H9 (cell line): ENCODE measurements around the gene MYH4. TPM values are rescaled to one million over a fixed set of nuclear protein-coding genes. Genes with fewer than 3 reads are reported as not detected.

Experiments used
- DNase-seq: peaks from one replicate; pipeline ENCODE4 v3.0.0-alpha.2; 2017
- H2AFZ ChIP-seq: one replicate; pipeline ENCODE4 v1.6.1; 2013; ENCODE audit warnings: mild to moderate bottlenecking, low read length, control low read depth, moderate library complexity
- H2AK5ac ChIP-seq: 2 replicates; pipeline ENCODE4 v1.6.1; 2013; ENCODE audit warnings: low read length, control low read depth, mixed read lengths; ENCODE audit not compliant: insufficient read length
- H2BK120ac ChIP-seq: one replicate; pipeline ENCODE4 v1.6.1; 2013; ENCODE audit warnings: low read depth, mild to moderate bottlenecking, low read length, control low read depth, inconsistent platforms; ENCODE audit not compliant: poor library complexity, severe bottlenecking
- H2BK12ac ChIP-seq: 2 replicates; pipeline ENCODE4 v1.6.1; 2013; ENCODE audit warnings: low read length, control low read depth, mixed read lengths, low read depth; ENCODE audit not compliant: insufficient read length
- H2BK15ac ChIP-seq: 2 replicates; pipeline ENCODE4 v1.6.1; 2013; ENCODE audit warnings: low read depth, low read length, control low read depth
- H2BK20ac ChIP-seq: one replicate; pipeline ENCODE4 v1.6.1; 2013; ENCODE audit warnings: low read depth, mild to moderate bottlenecking, low read length, control low read depth, inconsistent platforms; ENCODE audit not compliant: poor library complexity, severe bottlenecking
- H2BK5ac ChIP-seq: 2 replicates; pipeline ENCODE4 v1.6.1; 2013; ENCODE audit warnings: low read length, control low read depth, mixed read lengths; ENCODE audit not compliant: insufficient read length
- H3K14ac ChIP-seq: 2 replicates; pipeline ENCODE4 v1.6.1; 2013; ENCODE audit warnings: low read length, control low read depth; ENCODE audit not compliant: insufficient read depth
- H3K18ac ChIP-seq: 2 replicates; pipeline ENCODE4 v1.6.1; 2013; ENCODE audit warnings: low read depth, mild to moderate bottlenecking, mixed read lengths, low read length, control low read depth; ENCODE audit not compliant: insufficient read length
- H3K23ac ChIP-seq: 2 replicates; pipeline ENCODE4 v1.6.1; 2013; ENCODE audit warnings: low read length, control low read depth, mixed read lengths, low read depth; ENCODE audit not compliant: insufficient read length
- H3K23me2 ChIP-seq: 2 replicates; pipeline ENCODE4 v1.6.1; 2013; ENCODE audit warnings: low read depth, mild to moderate bottlenecking, mixed read lengths, low read length, control low read depth; ENCODE audit not compliant: insufficient read length, poor library complexity, severe bottlenecking
- H3K27ac ChIP-seq: 2 replicates; pipeline ENCODE4 v1.5.1; 2013; ENCODE audit warnings: low read length, control low read depth, mixed read lengths, low read depth; ENCODE audit not compliant: insufficient read length
- H3K27me3 ChIP-seq: 2 replicates; pipeline ENCODE4 v1.6.1; 2013; ENCODE audit warnings: low read length, control low read depth, inconsistent platforms; ENCODE audit not compliant: insufficient read depth
- H3K4ac ChIP-seq: 2 replicates; pipeline ENCODE4 v1.6.1; 2013; ENCODE audit warnings: low read depth, mild to moderate bottlenecking, control low read depth, inconsistent platforms, low read length, moderate library complexity
- H3K4me1 ChIP-seq: 2 replicates; pipeline ENCODE4 v1.6.1; 2013; ENCODE audit warnings: low read length, control low read depth, inconsistent platforms; ENCODE audit not compliant: insufficient read depth
- H3K4me2 ChIP-seq: 2 replicates; pipeline ENCODE4 v1.6.1; 2013; ENCODE audit warnings: low read length, control low read depth, mixed read lengths; ENCODE audit not compliant: insufficient read length, insufficient read depth
- H3K56ac ChIP-seq: 2 replicates; pipeline ENCODE4 v1.6.1; 2013; ENCODE audit warnings: low read depth, mild to moderate bottlenecking, mixed read lengths, low read length, control low read depth; ENCODE audit not compliant: insufficient read length
- H3K79me1 ChIP-seq: 2 replicates; pipeline ENCODE4 v1.6.1; 2013; ENCODE audit warnings: low read depth, mild to moderate bottlenecking, moderate library complexity, low read length, control low read depth, inconsistent platforms; ENCODE audit not compliant: insufficient read depth, poor library complexity, severe bottlenecking
- H3K79me2 ChIP-seq: 2 replicates; pipeline ENCODE4 v1.6.1; 2013; ENCODE audit warnings: low read length, control low read depth, inconsistent platforms; ENCODE audit not compliant: insufficient read depth
- H3K9ac ChIP-seq: 2 replicates; pipeline ENCODE4 v1.6.1; 2013; ENCODE audit warnings: low read length, control low read depth, mixed read lengths; ENCODE audit not compliant: insufficient read length; ENCODE audit errors: extremely low read depth
- H3K9me3 ChIP-seq: one replicate; pipeline ENCODE4 v1.6.1; 2013; ENCODE audit warnings: low read depth, low read length, inconsistent platforms; ENCODE audit not compliant: control insufficient read depth
- H3T11ph ChIP-seq: one replicate; pipeline ENCODE4 v1.6.1; 2013; ENCODE audit warnings: mild to moderate bottlenecking, low read length, control low read depth, inconsistent platforms
- H4K20me1 ChIP-seq: one replicate; pipeline ENCODE4 v1.6.1; 2013; ENCODE audit not compliant: control insufficient read depth, insufficient read length, insufficient read depth
- H4K5ac ChIP-seq: 2 replicates; pipeline ENCODE4 v1.6.1; 2013; ENCODE audit warnings: low read depth, mild to moderate bottlenecking, mixed read lengths, low read length, control low read depth; ENCODE audit not compliant: insufficient read length
- H4K8ac ChIP-seq: replicated peaks from 2 replicates; pipeline ENCODE4 v1.6.1; 2013; ENCODE audit warnings: low read length, control low read depth, mixed read lengths, low read depth; ENCODE audit not compliant: insufficient read length
- H4K91ac ChIP-seq: 2 replicates; pipeline ENCODE4 v1.6.1; 2013; ENCODE audit warnings: low read depth, mild to moderate bottlenecking, moderate library complexity, mixed read lengths, low read length, control low read depth; ENCODE audit not compliant: insufficient read length
- H3K27ac Mint-ChIP-seq, 3 experiments: 2 replicates in 2 of 3; 3 replicates in 1 of 3; pipeline ENCODE4 v1.8.0; 2020 to 2021; ENCODE audit warnings: mixed read lengths in 3 of 3, mild to moderate bottlenecking in 1 of 3, moderate library complexity in 1 of 3
- H3K27me3 Mint-ChIP-seq: 2 replicates; pipeline ENCODE4 v1.8.0; 2021; ENCODE audit warnings: low read depth, mild to moderate bottlenecking, moderate library complexity, mixed read lengths
- H3K36me3 Mint-ChIP-seq, 3 experiments: 2 replicates in 2 of 3; 3 replicates in 1 of 3; pipeline ENCODE4 v1.8.0; 2020 to 2021; ENCODE audit warnings: low read depth in 3 of 3, mixed read lengths in 3 of 3; ENCODE audit not compliant: insufficient read depth in 1 of 3
- H3K4me1 Mint-ChIP-seq, 2 experiments: 2 replicates each; pipeline ENCODE4 v1.8.0; 2020; ENCODE audit warnings: mixed read lengths in 2 of 2
- H3K4me3 Mint-ChIP-seq, 2 experiments: 2 replicates in 1 of 2; 3 replicates in 1 of 2; pipeline ENCODE4 v1.8.0; 2020 to 2021; ENCODE audit warnings: mild to moderate bottlenecking in 2 of 2, mixed read lengths in 2 of 2, moderate library complexity in 1 of 2
- H3K9me3 Mint-ChIP-seq, 2 experiments: 2 replicates in 1 of 2; 3 replicates in 1 of 2; pipeline ENCODE4 v1.8.0; 2020; ENCODE audit warnings: mild to moderate bottlenecking in 2 of 2, mixed read lengths in 2 of 2, moderate library complexity in 1 of 2
- CTCF ChIP-seq: fragments of 200-600 bp; sonication (generic); conservative IDR thresholded peaks from 3 replicates; pipeline ENCODE4 v1.8.0; 2021; ENCODE audit warnings: antibody characterized with exemption, mild to moderate bottlenecking
- WGBS: extraction: QIAGEN DNeasy Blood & Tissue Kit; methylation state at CpG from one replicate; pipeline ENCODE4 v1.1.7; 2013; ENCODE audit warnings: missing lambda C conversion rate, low lambda C conversion rate, mixed read lengths; ENCODE audit not compliant: insufficient read length; ENCODE audit errors: extremely low coverage; 5-methylcytosine and 5-hydroxymethylcytosine counted together
- total RNA-seq: library from RNA; stranded (reverse); gene quantifications from 2 replicates; pipeline ENCODE4 v1.2.1, GENCODE V29; 2021

The MYH4 gene
- total RNA-seq, 1 experiment from 2014 or later: not detected

GRCh38 chr17:10421900-10422542, 47.3 kb downstream of the MYH4 start, which contains the start of gene MYH8:
Gene MYH8, minus strand, starts transcription at chr17:10421950. Its CDS starts 1,723 bp downstream, at chr17:10420227.
- H3K4me1 ChIP-seq: peaks cover 3% of the 10 kb centered on the region
- H3K27me3 ChIP-seq: no peaks in the 10 kb centered on the region
- no peaks in the 10 kb centered on the region; the same call in 1 of the 2 replicates for H3K27me3 Mint-ChIP-seq
- no peak within 1 kb of the TSS for H2AK5ac ChIP-seq
- WGBS: no CpG with 5 or more reads among the region's 7 CpGs
- no peaks in the 10 kb centered on the region for H3K79me1 ChIP-seq
- no peak within 1 kb of the TSS for H3K23ac ChIP-seq
- no peak within 1 kb of the TSS for H3K18ac ChIP-seq
- peaks cover 20 to 22% of the 10 kb centered on the region in 2 experiments for H3K4me1 Mint-ChIP-seq
- H3K27ac Mint-ChIP-seq: no peak within 1 kb of the TSS
- H4K91ac ChIP-seq: no peak within 1 kb of the TSS
- no peak within 1 kb of the TSS for H2AFZ ChIP-seq
- no peak within 1 kb of the TSS for H2BK5ac ChIP-seq
- no peak within 1 kb of the TSS for H2BK120ac ChIP-seq
- no peak for DNase-seq
- no peak within 1 kb of the TSS for H3K27ac ChIP-seq
- no peak within 1 kb of the TSS for H3K14ac ChIP-seq
- H3K4me2 ChIP-seq: no peak within 1 kb of the TSS
- no peaks in the 10 kb centered on the region for H3K9me3 ChIP-seq
- no peak within 1 kb of the TSS for H3K9ac ChIP-seq
- H3K4me3 Mint-ChIP-seq: no peak within 1 kb of the TSS
- no peak within 1 kb of the TSS for H4K8ac ChIP-seq
- no peak for TF ChIP-seq CTCF
- no peak within 1 kb of the TSS for H2BK12ac ChIP-seq
- no peaks in the 10 kb centered on the region for H3K9me3 Mint-ChIP-seq
- no peaks in the 10 kb centered on the region for H4K20me1 ChIP-seq
- no peaks in the 10 kb centered on the region for H3K36me3 Mint-ChIP-seq
- no peak within 1 kb of the TSS for H3K4ac ChIP-seq
- H2BK15ac ChIP-seq: no peak within 1 kb of the TSS
- H3K56ac ChIP-seq: no peak within 1 kb of the TSS
- no peak within 1 kb of the TSS for H4K5ac ChIP-seq
- H3T11ph ChIP-seq: no peak within 1 kb of the TSS
- no peak within 1 kb of the TSS for H2BK20ac ChIP-seq
- no peaks in the 10 kb centered on the region for H3K23me2 ChIP-seq
- no peaks in the 10 kb centered on the region for H3K79me2 ChIP-seq
